Spinal cord (tissue), 10 donors: Measurements from ENCODE around the gene LMOD1. TPM values are rescaled to one million over a fixed set of nuclear protein-coding genes. Genes with fewer than 3 reads are reported as not detected.

Source experiments
- DNase-seq, 6 donors: peaks; one replicate each; pipeline versions ENCODE4 v3.0.0 to v3.0.0-alpha.2; 2013 to 2015; ENCODE audit warnings: low spot score in 6 of 6, low read depth in 4 of 6
- H3K27ac ChIP-seq: one replicate; pipeline ENCODE4 v1.5.1; 2013; ENCODE audit warnings: low read depth, low read length, control low read depth
- H3K27me3 ChIP-seq: one replicate; pipeline ENCODE4 v1.6.1; 2013; ENCODE audit warnings: low read length; ENCODE audit not compliant: control insufficient read depth, insufficient read depth
- H3K36me3 ChIP-seq: one replicate; pipeline ENCODE4 v1.6.1; 2013; ENCODE audit warnings: low read length; ENCODE audit not compliant: control insufficient read depth, insufficient read depth
- H3K4me1 ChIP-seq: one replicate; pipeline ENCODE4 v1.6.1; 2013; ENCODE audit warnings: low read length; ENCODE audit not compliant: control insufficient read depth, insufficient read depth
- H3K4me3 ChIP-seq: one replicate; pipeline ENCODE4 v1.5.1; 2013; ENCODE audit warnings: low read depth, low read length, control low read depth
- H3K9me3 ChIP-seq: one replicate; pipeline ENCODE4 v1.6.1; 2013; ENCODE audit warnings: low read length; ENCODE audit not compliant: control insufficient read depth, insufficient read depth
- WGBS: methylation state at CpG from one replicate; pipeline ENCODE4 v1.1.5; 2013; ENCODE audit warnings: missing lambda C conversion rate; ENCODE audit not compliant: insufficient coverage; 5-methylcytosine and 5-hydroxymethylcytosine counted together
- polyA plus RNA-seq, 2 donors: library from polyadenylated mRNA; unstranded; fragments of 120-200 nt; gene quantifications; one replicate each; pipeline ENCODE4 v1.2.1, GENCODE V29; 2013; ENCODE audit not compliant: insufficient read length in 2 of 2
- small RNA-seq: library from RNA; depleted of rRNA; stranded (forward); fragments of <200 nt; gene quantifications from one replicate; pipeline ENCODE3, GENCODE V24; 2014; ENCODE audit warnings: low replicate concordance
- total RNA-seq, 2 donors: library from RNA; depleted of rRNA in 1 of 2; stranded (reverse); fragments of 120-200 nt in 1 of 2; fragments of >200 nt in 1 of 2; gene quantifications; one replicate each; pipeline versions ENCODE4 v1.2.3 to v1.2.4, GENCODE V29; 2013 to 2014
- donor health status: healthy.

The LMOD1 gene
- total and polyA plus RNA-seq, 4 donors, result 1.9 to 8.4 (median 4.1) TPM

GRCh38 chr1:201851949-201852348 lies 94.4 kb downstream of the LMOD1 start:
- Histone ChIP-seq H3K4me1 (no peaks in the 10 kb centered on the region), H3K27ac (no peak overlapping the region), H3K4me3 (no peak overlapping the region), H3K36me3 (peaks cover 24% of the 10 kb centered on the region), H3K27me3 (no peaks in the 10 kb centered on the region), H3K9me3 (no peaks in the 10 kb centered on the region)
- WGBS, result no CpG with 5 or more reads among the region's 1 CpG
- DNase-seq, result no peak

GRCh38 chr1:201850053-201850397 lies 96.3 kb downstream of the LMOD1 start:
- no CpG with 5 or more reads among the region's 1 CpG for WGBS
- H3K27me3 ChIP-seq, result no peaks in the 10 kb centered on the region
- peaks cover 15% of the 10 kb centered on the region for H3K36me3 ChIP-seq
- H3K9me3 ChIP-seq, result no peaks in the 10 kb centered on the region
- DNase-seq, result peak in 4 of 6 donors; percentile 27 to 80 (median 60)
- H3K4me3 ChIP-seq, result no peak overlapping the region
- no peaks in the 10 kb centered on the region for H3K4me1 ChIP-seq
- peak overlapping the region; percentile 44 for H3K27ac ChIP-seq

- Histone ChIP-seq H3K9me3 (no peaks in the 10 kb centered on the region), H3K4me3 (no peak overlapping the region), H3K27me3 (no peaks in the 10 kb centered on the region), H3K27ac (no peak overlapping the region), H3K4me1 (no peaks in the 10 kb centered on the region), H3K36me3 (peaks cover 15% of the 10 kb centered on the region)
- no peak for DNase-seq
- WGBS, result 57% methylated on average over 2 of the region's 2 CpGs
Observed at GRCh38 chr1:201849372-201850052, 96.8 kb downstream of the LMOD1 start.

DNA sequence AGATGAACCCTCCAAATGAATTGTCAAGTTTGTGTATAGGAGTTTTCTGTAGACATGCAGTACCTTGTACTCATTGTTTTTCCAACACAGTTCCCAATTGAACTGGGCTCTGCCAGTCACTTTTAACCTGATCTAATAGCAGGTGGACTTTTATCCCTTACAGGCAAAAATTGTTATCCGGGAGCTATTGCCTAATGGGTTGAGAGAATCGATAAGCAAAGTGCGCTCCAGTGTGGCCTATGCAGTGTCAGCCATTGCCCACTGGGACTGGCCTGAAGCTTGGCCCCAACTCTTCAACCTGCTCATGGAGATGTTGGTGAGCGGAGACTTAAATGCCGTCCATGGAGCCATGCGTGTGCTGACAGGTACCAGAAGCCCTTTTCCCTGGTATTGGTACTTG lies 98.1 kb downstream of the LMOD1 start:
- no peaks in the 10 kb centered on the region for H3K27me3 ChIP-seq
- H3K36me3 ChIP-seq, result peaks cover 5% of the 10 kb centered on the region
- no peak for DNase-seq
- no peak overlapping the region for H3K27ac ChIP-seq
- no peaks in the 10 kb centered on the region for H3K9me3 ChIP-seq
- H3K4me3 ChIP-seq, result no peak overlapping the region
- no peaks in the 10 kb centered on the region for H3K4me1 ChIP-seq
- WGBS, result 100% methylated on average over 4 of the region's 6 CpGs

DNA sequence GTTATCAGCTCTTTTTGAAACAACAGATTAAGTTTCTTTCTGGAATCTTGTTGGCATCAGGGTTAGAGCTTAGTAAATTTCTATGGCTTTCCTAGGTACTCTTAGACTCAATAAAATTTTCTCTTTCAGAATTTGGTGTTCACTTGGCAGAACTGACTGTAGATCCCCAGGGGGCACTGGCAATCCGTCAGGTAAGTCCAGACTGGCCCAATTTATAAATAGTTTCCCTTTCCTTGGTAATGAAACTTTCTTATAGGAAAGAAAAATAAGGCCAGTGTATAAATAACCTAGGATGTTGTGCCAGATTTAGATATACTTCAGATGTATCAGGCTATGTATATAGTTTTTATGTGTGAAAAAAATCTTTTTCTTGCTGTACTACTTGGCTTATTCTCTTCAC lies 99.2 kb downstream of the LMOD1 start:
- Histone ChIP-seq H3K4me3 (no peak overlapping the region), H3K4me1 (no peaks in the 10 kb centered on the region), H3K9me3 (no peaks in the 10 kb centered on the region), H3K27ac (no peak overlapping the region), H3K27me3 (no peaks in the 10 kb centered on the region), H3K36me3 (peaks cover 4% of the 10 kb centered on the region)
- no CpG with 5 or more reads among the region's 1 CpG for WGBS
- no peak for DNase-seq

Small RNA genes lying within 50 kb of the gene (small RNA-seq; reads per million reads assigned to genes)
- gene MIR6739, result 0.12 reads per million
- gene RF00156, result not detected

Other genes with a start within 250 kb of the LMOD1 start
- 10 to 100 TPM; 35.9 to 39.3 TPM for gene IPO9, start 117.4 kb downstream of the LMOD1 start, total RNA-seq
- 10 to 100 TPM; 85.9 to 86.3 TPM for gene IPO9, start 117.4 kb downstream of the LMOD1 start, polyA plus RNA-seq
- 10 to 100 TPM; 53.2 to 62.3 TPM for gene SHISA4, start 57.6 kb downstream of the LMOD1 start, total RNA-seq
- gene SHISA4, start 57.6 kb downstream of the LMOD1 start, polyA plus RNA-seq, result 100 to 1,000 TPM; 194 to 198 TPM
- 10 to 100 TPM; 50.9 to 76.7 TPM for gene TIMM17A, start 9.0 kb upstream of the LMOD1 start, total RNA-seq
- 100 to 1,000 TPM in 1 of 2 donors, 10 to 100 TPM in 1; 96.3 to 101 TPM for gene TIMM17A, start 9.0 kb upstream of the LMOD1 start, polyA plus RNA-seq
- gene RNPEP, start 36.1 kb upstream of the LMOD1 start, total RNA-seq, result 10 to 100 TPM; 19.1 to 37.9 TPM
- gene RNPEP, start 36.1 kb upstream of the LMOD1 start, polyA plus RNA-seq, result 10 to 100 TPM; 36.0 to 41.4 TPM
- 1 to 10 TPM in 1 of 2 donors, under 1 TPM in 1; 0.59 to 1.2 TPM for gene ELF3, start 64.0 kb upstream of the LMOD1 start, total RNA-seq
- gene ELF3, start 64.0 kb upstream of the LMOD1 start, polyA plus RNA-seq, result 1 to 10 TPM in 1 of 2 donors, under 1 TPM in 1; 0.35 to 1.1 TPM
- 1 to 10 TPM; 3.1 to 7.5 TPM for gene GPR37L1, start 176.4 kb upstream of the LMOD1 start, total RNA-seq
- gene GPR37L1, start 176.4 kb upstream of the LMOD1 start, polyA plus RNA-seq, result 1 to 10 TPM; 5.8 to 9.7 TPM
- gene ARL8A, start 198.2 kb upstream of the LMOD1 start, total RNA-seq, result 10 to 100 TPM; 56.3 to 75.2 TPM
- gene ARL8A, start 198.2 kb upstream of the LMOD1 start, polyA plus RNA-seq, result 100 to 1,000 TPM; 183 to 184 TPM
- 1 to 10 TPM; 1.4 to 2.5 TPM for gene PTPN7, start 214.1 kb upstream of the LMOD1 start, total RNA-seq
- gene PTPN7, start 214.1 kb upstream of the LMOD1 start, polyA plus RNA-seq, result 1 to 10 TPM in 1 of 2 donors, under 1 TPM in 1; 0.98 to 1.5 TPM
- 1 to 10 TPM; 1.0 to 1.8 TPM for gene LGR6, start 247.3 kb upstream of the LMOD1 start, total RNA-seq
- gene LGR6, start 247.3 kb upstream of the LMOD1 start, polyA plus RNA-seq, result 1 to 10 TPM; 5.5 to 6.1 TPM